HepG2 (cell line): ENCODE results near the gene PITX3. TPM values are rescaled to one million over a fixed set of nuclear protein-coding genes. Genes with fewer than 3 reads are reported as not detected.
A peak's percentile ranks its signal among the peaks of the same experiment; 100 is the strongest.

Source experiments
- ELF3 ChIP-seq: IDR thresholded peaks from 2 replicates; pipeline ENCODE4 v1.6.1; 2016; ENCODE audit warnings: missing genetic modification reagents, missing compliant biosample characterization
- FOXK1 ChIP-seq: sonication (generic); formaldehyde crosslinking; IDR thresholded peaks from 2 replicates; pipeline ENCODE4 v1.4.0; 2020; ENCODE audit warnings: low read depth, missing genetic modification reagents, borderline replicate concordance
- KMT2A ChIP-seq: sonication (generic); formaldehyde crosslinking; IDR thresholded peaks from 2 replicates; pipeline ENCODE4 v1.4.0; 2020; ENCODE audit warnings: missing genetic modification reagents
- NFIC ChIP-seq: IDR thresholded peaks from 2 replicates; pipeline ENCODE4 v1.6.1; 2012; ENCODE audit warnings: mild to moderate bottlenecking, low read length, inconsistent platforms
- NFYC ChIP-seq: IDR thresholded peaks from 2 replicates; pipeline ENCODE4 v1.6.1; 2016; ENCODE audit warnings: missing genetic modification reagents, missing compliant biosample characterization
- PHF20 ChIP-seq: sonication (generic); formaldehyde crosslinking; IDR thresholded peaks from 2 replicates; pipeline ENCODE4 v1.5.0; 2020; ENCODE audit warnings: mild to moderate bottlenecking, missing genetic modification reagents
- REL ChIP-seq: sonication (generic); formaldehyde crosslinking; conservative IDR thresholded peaks from 2 replicates; pipeline ENCODE4 v1.8.0; 2022; ENCODE audit warnings: mild to moderate bottlenecking, missing genetic modification reagents, moderate library complexity
- RELA ChIP-seq: sonication (generic); formaldehyde crosslinking; IDR thresholded peaks from 2 replicates; pipeline ENCODE4 v1.4.0; 2020; ENCODE audit warnings: missing genetic modification reagents
- SRY ChIP-seq: sonication (generic); formaldehyde crosslinking; IDR thresholded peaks from 2 replicates; pipeline ENCODE4 v1.8.0; 2022; ENCODE audit warnings: mild to moderate bottlenecking, missing genetic modification reagents
- TBX2 ChIP-seq: sonication (generic); formaldehyde crosslinking; IDR thresholded peaks from 2 replicates; pipeline ENCODE4 v1.5.0; 2020; ENCODE audit warnings: missing genetic modification reagents, mild to moderate bottlenecking, borderline replicate concordance
- TEAD2 ChIP-seq: sonication (generic); formaldehyde crosslinking; IDR thresholded peaks from 2 replicates; pipeline ENCODE4 v1.9.0; 2021; ENCODE audit warnings: missing genetic modification reagents
- THAP7 ChIP-seq: sonication (generic); formaldehyde crosslinking; IDR thresholded peaks from 2 replicates; pipeline ENCODE4 v1.8.1; 2023; ENCODE audit warnings: mild to moderate bottlenecking, missing genetic modification reagents
- ZBTB26 ChIP-seq: IDR thresholded peaks from 2 replicates; pipeline ENCODE4 v1.6.1; 2016; ENCODE audit warnings: missing compliant biosample characterization, missing genetic modification reagents, borderline replicate concordance
- ZBTB37 ChIP-seq: sonication (generic); formaldehyde crosslinking; IDR thresholded peaks from 2 replicates; pipeline ENCODE4 v1.4.0; 2020; ENCODE audit warnings: mild to moderate bottlenecking, missing genetic modification reagents
- ZFX ChIP-seq: sonication (generic); formaldehyde crosslinking; IDR thresholded peaks from 2 replicates; pipeline ENCODE4 v1.4.0; 2020; ENCODE audit warnings: mild to moderate bottlenecking, low read depth, missing genetic modification reagents, moderate library complexity
- ZHX2 ChIP-seq, 2 experiments: sonication (generic) in 1 of 2; formaldehyde crosslinking in 1 of 2; IDR thresholded peaks; 2 replicates each; pipeline versions ENCODE4 v1.6.1 to v1.9.0; 2014 to 2022; ENCODE audit warnings: antibody characterized with exemption in 1 of 2, borderline replicate concordance in 1 of 2, inconsistent platforms in 1 of 2, low read depth in 1 of 2, missing genetic modification reagents in 1 of 2
- ZNF264 ChIP-seq: sonication (generic); formaldehyde crosslinking; IDR thresholded peaks from 2 replicates; pipeline ENCODE4 v1.4.0; 2020; ENCODE audit warnings: missing genetic modification reagents
- ZNF282 ChIP-seq: fragments of 450-650 bp; IDR thresholded peaks from 2 replicates; pipeline ENCODE4 v1.6.1; 2018; ENCODE audit not compliant: partially characterized antibody
- ZNF501 ChIP-seq: sonication (generic); formaldehyde crosslinking; IDR thresholded peaks from 2 replicates; pipeline ENCODE4 v1.5.1; 2020; ENCODE audit warnings: mild to moderate bottlenecking, moderate library complexity, missing genetic modification reagents
- ZNF510 ChIP-seq: sonication (generic); formaldehyde crosslinking; IDR thresholded peaks from 2 replicates; pipeline ENCODE4 v1.4.0; 2020; ENCODE audit warnings: low read depth, mild to moderate bottlenecking, missing genetic modification reagents
- ZNF749 ChIP-seq: sonication (generic); formaldehyde crosslinking; IDR thresholded peaks from 2 replicates; pipeline ENCODE4 v1.8.0; 2022; ENCODE audit warnings: mild to moderate bottlenecking, missing genetic modification reagents, moderate library complexity, borderline replicate concordance
- ZZZ3 ChIP-seq: sonication (generic); formaldehyde crosslinking; IDR thresholded peaks from 2 replicates; pipeline ENCODE4 v1.4.0; 2020; ENCODE audit warnings: missing genetic modification reagents, mild to moderate bottlenecking, borderline replicate concordance
- polyA plus RNA-seq, 8 experiments: library from polyadenylated mRNA; depleted of rRNA in 3 of 8; stranded (reverse) in 7 of 8; unstranded in 1 of 8; fragments of >200 nt; fragmentation: Illumina TruSeq in 4 of 8; extraction: Trizol in 4 of 8; gene quantifications; 2 replicates each; pipeline versions ENCODE4 v1.2.1 to v1.2.3, GENCODE V29; 2011 to 2016; ENCODE audit warnings: low read depth in 4 of 8, missing spikeins in 1 of 8, mixed read lengths in 1 of 8; ENCODE audit not compliant: insufficient read depth in 1 of 8
- total RNA-seq, 5 experiments: library from RNA; depleted of rRNA; stranded (reverse); fragments of >200 nt; fragmentation: Illumina TruSeq; extraction: Trizol; gene quantifications; 2 replicates each; pipeline ENCODE4 v1.2.3, GENCODE V29; 2016; ENCODE audit warnings: low read depth in 1 of 5

Gene PITX3
- total and polyA plus RNA-seq, 2 of the 13 experiments (the other 11 are each of a cell fraction or from before 2014, with no cell fraction given): not detected

- no peak for TF ChIP-seq ZNF749 (CRISPR knock-in tag)
- no peak for TF ChIP-seq ZNF510 (CRISPR knock-in tag)
- TF ChIP-seq TBX2 (CRISPR knock-in tag): no peak; the same call in 1 of the 2 replicates
- TF ChIP-seq FOXK1 (CRISPR knock-in tag): no peak
- no peak for TF ChIP-seq ZZZ3
- TF ChIP-seq NFYC (CRISPR knock-in tag): no peak
- 0 out of 2 replicates have a peak, but pooled peaks have one; percentile 38 for TF ChIP-seq ZFX (CRISPR knock-in tag)
- TF ChIP-seq ZHX2 (IDR thresholded peaks at IDR 0.05; ENCODE audit: low read depth): no peak
- no peak for TF ChIP-seq ZHX2 (CRISPR knock-in tag; IDR thresholded peaks at IDR 0.05; ENCODE audit: borderline replicate concordance)
- peak; percentile 54 for TF ChIP-seq ZNF501
- TF ChIP-seq TEAD2: no peak
- no peak for TF ChIP-seq ZNF264 (CRISPR knock-in tag)
- peak; percentile 90 for TF ChIP-seq ELF3 (CRISPR knock-in tag)
- TF ChIP-seq RELA (CRISPR knock-in tag): 0 out of 2 replicates have a peak, but pooled peaks have one; percentile 49
- TF ChIP-seq PHF20 (CRISPR knock-in tag): 0 out of 2 replicates have a peak, but pooled peaks have one; percentile 22
- no peak for TF ChIP-seq ZBTB26 (CRISPR knock-in tag)
- no peak; the same call in 1 of the 2 replicates for TF ChIP-seq KMT2A (CRISPR knock-in tag)
- TF ChIP-seq REL: no peak
- peak; percentile 72; the same call in 1 of the 2 replicates for TF ChIP-seq SRY (CRISPR knock-in tag)
- TF ChIP-seq THAP7 (CRISPR knock-in tag): no peak
- TF ChIP-seq ZBTB37 (CRISPR knock-in tag): no peak
- TF ChIP-seq ZNF282: no peak
- no peak for TF ChIP-seq NFIC
These were observed 11.5 kb downstream of the PITX3 start (continued) for GRCh38 chr10:102229810-102230263.
